Measurements from ENCODE around the gene LRRC10B.

DNA sequence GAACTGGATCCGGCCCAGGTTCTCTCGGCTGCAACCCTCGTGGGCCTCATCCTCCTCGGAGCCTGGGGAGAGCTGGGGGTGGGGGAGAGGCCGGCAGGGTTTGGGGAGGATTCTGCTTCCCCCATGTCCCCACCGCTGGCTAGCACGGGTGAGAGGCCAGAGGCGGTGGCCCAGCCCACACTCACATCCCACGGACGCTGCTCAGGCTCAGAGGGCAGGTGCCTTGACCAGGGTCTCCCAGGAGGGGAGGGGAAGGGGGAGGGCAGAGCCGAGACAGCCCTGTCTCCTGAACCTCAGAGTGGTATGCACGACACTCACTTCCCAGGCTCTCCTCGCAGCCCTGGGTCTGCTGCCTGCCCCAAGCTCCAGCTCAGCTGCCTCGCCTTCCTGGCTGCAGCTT, 19.6 kb downstream of the LRRC10B start:
- no peak for TF ChIP-seq CTCF (IDR thresholded peaks at IDR 0.05)
- TF ChIP-seq POLR2AphosphoS5 (IDR thresholded peaks at IDR 0.05) = no peak
- TF ChIP-seq POLR2A (IDR thresholded peaks at IDR 0.05) = no peak
- TF ChIP-seq EP300 (IDR thresholded peaks at IDR 0.05) = no peak

Data from stomach (tissue), 4 donors.